Measurements from ENCODE around the gene FEZ2. TPM values are rescaled to one million over a fixed set of nuclear protein-coding genes. Genes with fewer than 3 reads are reported as not detected.

FEZ2 gene
- total RNA-seq, 1 experiment from 2014 or later = 66.7 TPM

GRCh38 chr2:36567711-36568408 is 30.1 kb downstream of the FEZ2 start:
- in situ Hi-C loops (cut with HindIII; ENCODE audit: low sequenced_read_pairs) = no loop called here
- DNase-seq (ENCODE audit: low spot score) = no peak

DNA sequence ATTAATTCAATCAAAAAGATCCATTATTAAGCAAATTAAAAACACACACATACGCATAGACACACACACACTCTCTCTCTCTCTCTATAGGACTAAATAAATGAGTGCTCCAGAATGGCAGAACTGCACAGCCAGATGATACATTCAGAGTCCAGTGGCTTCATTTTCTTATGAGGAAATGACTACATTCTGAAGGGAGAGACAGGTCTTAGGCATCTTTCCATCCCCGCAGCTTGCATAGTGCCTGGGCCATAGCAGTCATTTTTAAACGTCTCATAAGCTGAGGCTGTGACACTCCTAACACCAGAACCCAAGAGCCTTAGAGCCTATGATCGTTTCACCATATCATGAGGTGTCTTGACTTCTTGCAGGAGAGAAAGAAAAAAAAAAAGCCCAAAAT is 31.1 kb downstream of the FEZ2 start:
- DNase-seq (ENCODE audit: low spot score) = no peak
- in situ Hi-C loops (cut with HindIII; ENCODE audit: low sequenced_read_pairs) = no loop called here

DNA sequence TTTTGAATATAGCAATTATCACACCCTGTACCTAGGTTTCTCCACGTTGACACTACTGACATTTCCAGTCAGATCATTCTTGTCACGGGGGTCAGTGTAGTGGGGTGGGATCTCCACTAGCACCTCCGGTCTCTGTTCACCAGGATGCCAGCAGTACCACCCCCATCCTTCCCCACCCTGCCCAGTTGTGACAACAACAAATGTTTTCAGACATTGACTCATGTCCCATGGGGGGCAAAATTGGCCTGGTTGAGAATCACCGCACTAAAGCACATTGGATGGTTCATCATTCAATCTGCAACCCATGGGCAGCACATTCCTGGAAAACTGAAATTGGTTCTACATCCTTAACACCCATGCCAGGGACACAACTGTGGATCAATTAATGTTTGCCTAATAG is 32.3 kb downstream of the FEZ2 start:
- no peak for DNase-seq (ENCODE audit: low spot score)
- in situ Hi-C loops (cut with HindIII; ENCODE audit: low sequenced_read_pairs) = no loop called here

DNA sequence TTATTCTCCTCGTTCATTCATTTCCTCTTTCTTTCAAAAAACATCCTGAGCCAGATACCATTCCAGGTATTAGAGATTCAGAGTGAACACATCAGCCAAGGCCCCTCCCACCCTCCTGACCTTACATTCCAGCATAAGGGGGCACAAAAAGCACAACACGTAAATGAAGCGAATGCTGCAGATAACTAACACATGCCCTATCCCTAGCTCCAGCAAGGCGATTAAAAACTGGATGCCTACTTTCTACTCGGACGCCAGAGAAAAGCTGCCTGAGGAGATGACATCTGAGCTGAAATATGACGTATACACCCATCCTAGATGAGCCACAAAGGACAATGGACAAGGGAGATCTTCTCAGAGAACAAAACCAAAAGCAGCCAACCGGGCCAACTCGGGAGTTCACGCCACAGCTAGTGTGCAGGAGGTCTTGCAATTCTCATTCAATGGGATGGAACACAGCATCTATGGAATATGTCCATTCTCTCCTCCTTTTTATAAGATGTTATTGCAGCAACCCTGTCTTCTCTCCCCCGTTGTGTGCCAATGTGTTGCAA is 33.5 kb downstream of the FEZ2 start:
- in situ Hi-C loops (cut with HindIII; ENCODE audit: low sequenced_read_pairs) = no loop called here
- DNase-seq (ENCODE audit: low spot score) = no peak

- no peak for DNase-seq (ENCODE audit: low spot score)
- in situ Hi-C loops (cut with HindIII; ENCODE audit: low sequenced_read_pairs) = no loop called here
Observed at GRCh38 chr2:36562973-36563532, 34.9 kb downstream of the FEZ2 start.

DNA sequence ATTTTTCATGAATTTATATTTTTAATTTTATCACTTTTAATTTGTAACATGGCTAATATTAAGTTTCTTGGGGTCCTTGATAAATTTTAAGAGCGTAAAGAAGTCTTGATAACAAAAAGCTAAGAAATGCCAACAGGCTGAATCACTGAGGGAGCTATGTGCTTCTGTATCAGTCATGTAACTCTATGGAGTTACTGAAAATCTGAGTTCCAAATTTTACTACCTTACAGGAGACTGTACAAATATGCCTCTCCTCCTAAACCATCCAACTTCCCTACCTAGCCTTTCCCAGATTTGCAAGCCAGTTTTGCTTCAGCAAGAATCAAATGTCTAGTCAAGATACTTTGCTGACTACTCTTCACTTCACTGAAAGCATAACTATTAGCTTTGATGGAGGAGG is 35.7 kb downstream of the FEZ2 start:
- no peak for DNase-seq (ENCODE audit: low spot score)

GRCh38 chr2:36561237-36561944 is 36.6 kb downstream of the FEZ2 start:
- no peak for DNase-seq (ENCODE audit: low spot score)
- in situ Hi-C loops (cut with HindIII; ENCODE audit: low sequenced_read_pairs) = no loop called here

More for the DNA sequence above, 35.7 kb downstream of the FEZ2 start:
- in situ Hi-C loops (cut with HindIII; ENCODE audit: low sequenced_read_pairs) = no loop called here

GRCh38 chr2:36560726-36561125 is 37.2 kb downstream of the FEZ2 start:
- in situ Hi-C loops (cut with HindIII; ENCODE audit: low sequenced_read_pairs) = no loop called here
- DNase-seq (ENCODE audit: low spot score) = no peak

- in situ Hi-C loops (cut with HindIII; ENCODE audit: low sequenced_read_pairs) = no loop called here
- DNase-seq (ENCODE audit: low spot score) = no peak
Observed at GRCh38 chr2:36559221-36559942, 38.6 kb downstream of the FEZ2 start.

- DNase-seq (ENCODE audit: low spot score) = no peak
Observed at GRCh38 chr2:36556842-36557241, 41.1 kb downstream of the FEZ2 start.

DNA sequence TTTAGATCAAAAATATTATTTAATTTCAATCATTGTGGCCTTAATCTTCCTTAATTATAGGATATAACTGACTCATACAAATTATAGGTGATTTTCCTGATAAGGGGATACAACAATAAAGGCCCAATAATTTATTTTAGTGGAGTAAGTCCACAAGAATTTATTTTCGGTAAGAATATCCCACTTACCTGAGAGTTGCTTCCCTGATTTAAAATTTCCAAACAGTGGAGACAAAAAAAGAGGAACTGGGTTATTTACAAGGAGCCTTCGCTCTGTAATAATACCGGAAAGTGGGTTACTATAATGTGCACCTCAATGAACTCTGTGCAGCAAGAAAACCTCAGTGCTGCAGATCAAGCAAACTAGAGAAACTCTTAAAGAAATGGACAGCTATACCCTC is 42.2 kb downstream of the FEZ2 start:
- in situ Hi-C loops (cut with HindIII; ENCODE audit: low sequenced_read_pairs) = no loop called here
- no peak for DNase-seq (ENCODE audit: low spot score)

More at GRCh38 chr2:36556842-36557241, 41.1 kb downstream of the FEZ2 start:
- in situ Hi-C loops (cut with HindIII; ENCODE audit: low sequenced_read_pairs) = no loop called here

DNA sequence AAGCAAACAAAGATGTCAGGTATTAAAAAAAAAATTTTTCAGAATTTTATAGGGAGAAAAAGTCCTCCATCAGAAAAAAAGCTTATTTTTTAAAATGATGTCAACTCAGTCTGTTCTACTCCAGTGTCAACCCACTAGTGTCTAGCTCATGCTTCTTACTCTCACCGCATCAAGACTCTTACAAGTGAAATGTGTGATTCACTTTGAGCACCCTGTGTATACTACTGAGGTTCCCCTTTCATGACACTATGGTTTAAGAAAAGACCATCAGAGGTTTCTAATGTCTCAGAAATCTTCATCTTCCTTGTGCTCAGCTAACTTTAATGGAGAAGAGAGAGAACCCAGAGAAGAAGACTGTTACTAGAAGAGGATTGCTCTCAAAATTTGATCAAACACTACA is 43.4 kb downstream of the FEZ2 start:
- no peak for DNase-seq (ENCODE audit: low spot score)
- in situ Hi-C loops (cut with HindIII; ENCODE audit: low sequenced_read_pairs) = no loop called here

- in situ Hi-C loops (cut with HindIII; ENCODE audit: low sequenced_read_pairs) = no loop called here
- no peak for DNase-seq (ENCODE audit: low spot score)
Observed at GRCh38 chr2:36553683-36554082, 44.3 kb downstream of the FEZ2 start.

GRCh38 chr2:36550006-36550405 is 48.0 kb downstream of the FEZ2 start:
- no peak for DNase-seq (ENCODE audit: low spot score)
- in situ Hi-C loops (cut with HindIII; ENCODE audit: low sequenced_read_pairs) = no loop called here

GRCh38 chr2:36549165-36549574 is 48.8 kb downstream of the FEZ2 start:
- DNase-seq (ENCODE audit: low spot score) = no peak
- in situ Hi-C loops (cut with HindIII; ENCODE audit: low sequenced_read_pairs) = no loop called here

DNA sequence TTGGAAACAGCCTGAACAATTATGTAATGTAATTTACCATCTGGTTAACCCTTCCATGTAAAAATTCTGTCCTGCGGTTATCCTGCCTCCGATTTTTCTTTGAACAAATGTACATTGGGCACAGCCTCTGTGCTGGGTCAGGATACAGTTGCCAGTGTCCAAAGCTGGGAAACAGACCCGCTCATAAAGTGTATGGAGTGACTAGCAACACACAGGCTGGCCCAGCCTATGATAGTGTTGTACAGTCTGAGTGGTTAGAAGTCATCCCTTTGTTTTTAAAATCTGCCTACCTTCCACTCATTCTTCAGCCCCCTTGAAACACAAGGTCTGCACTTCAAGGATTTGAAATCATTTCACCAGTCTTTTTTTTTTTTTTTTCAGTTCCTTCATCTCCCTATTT is 50.1 kb downstream of the FEZ2 start:
- no peak for DNase-seq (ENCODE audit: low spot score)
- in situ Hi-C loops (cut with HindIII; ENCODE audit: low sequenced_read_pairs) = no loop called here

DNA sequence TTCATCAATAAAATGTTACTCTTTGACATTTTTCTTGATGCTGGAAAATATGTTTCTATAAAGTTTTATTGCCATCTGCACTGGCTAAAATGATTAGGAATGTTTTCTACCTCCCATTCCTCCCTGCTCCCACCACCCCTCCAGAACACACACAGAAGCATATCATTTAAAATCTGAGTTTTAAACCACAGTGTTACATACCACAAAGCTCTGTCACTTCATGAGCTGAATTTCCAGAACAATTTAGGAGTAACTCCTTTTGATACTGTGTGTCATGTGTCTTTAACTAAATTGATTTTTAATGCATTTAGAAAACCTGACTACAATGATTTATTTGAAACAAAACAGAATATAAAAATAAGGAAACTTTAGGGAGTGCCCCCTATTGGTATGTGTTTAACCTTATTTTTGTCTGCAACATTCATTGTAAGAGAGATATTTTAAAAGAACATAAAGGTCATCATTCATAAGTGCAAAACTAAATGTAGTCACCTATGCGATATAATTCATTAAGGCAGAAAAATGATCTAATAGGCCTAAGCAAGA is 52.0 kb downstream of the FEZ2 start:
- in situ Hi-C loops (cut with HindIII; ENCODE audit: low sequenced_read_pairs) = no loop called here
- no peak for DNase-seq (ENCODE audit: low spot score)

- in situ Hi-C loops (cut with HindIII; ENCODE audit: low sequenced_read_pairs) = no loop called here
- DNase-seq (ENCODE audit: low spot score) = no peak
Observed at GRCh38 chr2:36544638-36545338, 53.2 kb downstream of the FEZ2 start.
